Spleen (tissue), 11 donors: ENCODE measurements around the gene PCDHGB6. TPM values are rescaled to one million over a fixed set of nuclear protein-coding genes. Genes with fewer than 3 reads are reported as not detected.
"Not testable (repeated sequence)": the region's sequence is repeated elsewhere in the genome, so short reads cannot be mapped to it uniquely, and the experiment has no call there.

ENCODE experiments used
- DNase-seq: peaks from one replicate; pipeline ENCODE4 v3.0.0-alpha.2; 2020
- H3K27ac ChIP-seq, 8 donors: fragments of 200-600 bp; sonication (generic) in 7 of 8; 1 replicate in 4 of 8; 2 replicates in 4 of 8; pipeline versions ENCODE4 v1.5.0 to v1.8.0; 2016 to 2021; ENCODE audit warnings: inconsistent platforms in 4 of 8, mild to moderate bottlenecking in 4 of 8, moderate library complexity in 1 of 8
- H3K27me3 ChIP-seq, 7 donors: fragments of 200-600 bp; sonication (generic) in 6 of 7; replicated peaks in 1 of 7; 1 replicate in 4 of 7; 2 replicates in 3 of 7; pipeline versions ENCODE4 v1.5.0 to v1.8.0; 2016 to 2021; ENCODE audit warnings: inconsistent platforms in 3 of 7, mild to moderate bottlenecking in 1 of 7
- H3K36me3 ChIP-seq, 6 donors: fragments of 200-600 bp; sonication (generic) in 5 of 6; 1 replicate in 4 of 6; 2 replicates in 2 of 6; pipeline versions ENCODE4 v1.5.0 to v1.8.0; 2016 to 2021; ENCODE audit warnings: inconsistent platforms in 2 of 6
- H3K4me1 ChIP-seq, 6 donors: fragments of 200-600 bp; sonication (generic) in 5 of 6; 1 replicate in 3 of 6; 2 replicates in 3 of 6; pipeline versions ENCODE4 v1.5.0 to v1.8.0; 2016 to 2021; ENCODE audit warnings: inconsistent platforms in 3 of 6
- H3K4me3 ChIP-seq, 8 donors: fragments of 200-600 bp; sonication (generic) in 7 of 8; 1 replicate in 4 of 8; 2 replicates in 4 of 8; pipeline versions ENCODE4 v1.5.0 to v1.8.0; 2016 to 2021; ENCODE audit warnings: inconsistent platforms in 4 of 8, mild to moderate bottlenecking in 4 of 8, moderate library complexity in 2 of 8
- H3K9me3 ChIP-seq, 8 donors: fragments of 200-600 bp; sonication (generic) in 7 of 8; 1 replicate in 4 of 8; 2 replicates in 4 of 8; pipeline versions ENCODE4 v1.5.0 to v1.8.0; 2016 to 2021; ENCODE audit warnings: inconsistent platforms in 4 of 8
- POLR2A ChIP-seq, 3 donors: fragments of 450-650 bp; IDR thresholded peaks; one replicate each; pipeline ENCODE4 v1.5.1; 2017; ENCODE audit warnings: antibody characterized with exemption in 3 of 3, mild to moderate bottlenecking in 1 of 3
- POLR2AphosphoS5 ChIP-seq, 3 donors: sonication (generic); formaldehyde crosslinking; IDR thresholded peaks; one replicate each; pipeline ENCODE4 v1.5.1; 2017; ENCODE audit warnings: antibody characterized with exemption in 3 of 3
- WGBS, 5 donors: extraction: QIAGEN DNeasy Blood & Tissue Kit in 3 of 5; methylation state at CpG; one replicate each; pipeline versions ENCODE4 v1.1.5 to v1.1.7; 2013 to 2018; 5-methylcytosine and 5-hydroxymethylcytosine counted together
- intact Hi-C: fragments of 100-400 bp; cut with DNase I; formaldehyde crosslinking; loops from one replicate; pipeline ENCODE4 v1.15.0; 2023; ENCODE audit warnings: low total_unique reads
- polyA plus RNA-seq, 3 donors: library from polyadenylated mRNA; stranded (reverse); fragments of 200-250 nt; gene quantifications; one replicate each; pipeline ENCODE4 v1.2.1, GENCODE V29; 2013
- total RNA-seq, 7 donors: library from RNA; depleted of rRNA in 3 of 7; stranded (reverse); fragments of >200 nt in 3 of 7; fragmentation: NEBNext Ultra II Directional in 4 of 7; extraction: Animal tissue kit (Norgen Biotek cat#: 25700) in 4 of 7; gene quantifications; one replicate each; pipeline versions ENCODE4 v1.1.0 to v1.2.1, GENCODE V29; 2016 to 2021
- TF ChIP-seq, protein P1 (sequence below), 11 experiments: fragments of 200-600 bp in 7 of 11; fragments of 450-650 bp in 4 of 11; sonication (generic) in 4 of 11; IDR thresholded peaks in 8 of 11; conservative IDR thresholded peaks in 3 of 11; 1 replicate in 7 of 11; 2 replicates in 4 of 11; pipeline versions ENCODE4 v1.4.0 to v1.8.0; 2016 to 2021; ENCODE audit warnings: antibody characterized with exemption in 11 of 11, inconsistent platforms in 4 of 11, mild to moderate bottlenecking in 1 of 11
- donor health status: healthy with polysubstance abuse.
- donor health status: DM: no; HTN: no; CAD: no; lungs with moderate emphysema.
- donor health status: DM: no; HTN: no; CAD: no.
- donor health status: Bipolar disorder and iron deficiency.
- donor health status: healthy.
- donor health status: DM: no; HTN: no; CAD: no.
- donor health status: DM: yes; HTN: yes; CAD: no.

Gene PCDHGB6
- total and polyA plus RNA-seq, 10 donors = 0.13 to 6.8 (median 4.7) TPM

DNA sequence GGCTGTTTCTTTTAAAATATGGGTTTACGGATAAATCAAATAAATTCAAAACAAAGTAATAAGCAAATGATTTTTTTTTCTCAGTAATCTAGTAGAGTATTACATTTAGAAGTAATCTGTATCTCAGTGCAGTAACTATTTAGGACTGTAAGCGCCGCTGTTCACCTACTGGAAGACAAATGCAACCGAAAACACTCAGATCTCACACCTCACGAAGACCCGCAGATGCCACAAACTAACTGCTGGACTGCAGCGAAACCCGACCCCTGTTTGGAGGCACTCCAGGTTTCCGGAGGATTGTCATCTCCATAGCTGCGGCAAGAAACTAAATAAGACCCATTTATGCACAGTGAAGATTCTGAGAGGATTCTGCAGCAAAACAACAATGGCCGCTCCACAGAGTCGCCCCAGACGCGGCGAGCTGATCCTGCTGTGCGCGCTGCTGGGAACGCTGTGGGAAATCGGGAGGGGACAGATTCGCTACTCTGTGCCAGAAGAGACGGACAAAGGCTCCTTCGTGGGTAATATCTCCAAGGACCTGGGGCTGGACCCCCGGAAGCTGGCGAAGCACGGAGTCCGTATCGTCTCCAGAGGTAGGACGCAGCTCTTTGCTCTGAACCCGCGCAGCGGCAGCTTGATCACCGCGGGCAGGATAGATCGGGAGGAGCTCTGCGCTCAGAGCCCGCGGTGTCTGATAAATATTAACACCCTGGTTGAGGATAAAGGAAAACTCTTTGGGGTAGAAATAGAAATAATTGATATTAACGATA, 15.2 kb upstream of the PCDHGB6 start, which contains the start of gene PCDHGA8:
TSS of gene PCDHGA8 (plus strand) at position 205 of the 770 bp plus-strand sequence. CDS start at position 386, 181 bp downstream.
- WGBS, 5 donors = 29 to 36% (median 32%) methylated on average over 32 to 38 of the region's 38 CpGs
- no peaks in the 10 kb centered on the region for H3K4me1 ChIP-seq
- peaks cover 0 to 10% (median 0%) of the 10 kb centered on the region in 6 donors for H3K36me3 ChIP-seq
- DNase-seq = no peak
- peak within 1 kb of the TSS in 1 of 8 donors; percentile 6 for H3K4me3 ChIP-seq
- H3K27ac ChIP-seq = no peak within 1 kb of the TSS
- H3K27me3 ChIP-seq = peaks cover 0 to 96% (median 11%) of the 10 kb centered on the region in 7 donors
- peaks cover 0 to 96% (median 85%) of the 10 kb centered on the region in 8 donors for H3K9me3 ChIP-seq
- TF ChIP-seq POLR2AphosphoS5 (IDR thresholded peaks at IDR 0.05) = no peak
- TF ChIP-seq, protein P1, sequence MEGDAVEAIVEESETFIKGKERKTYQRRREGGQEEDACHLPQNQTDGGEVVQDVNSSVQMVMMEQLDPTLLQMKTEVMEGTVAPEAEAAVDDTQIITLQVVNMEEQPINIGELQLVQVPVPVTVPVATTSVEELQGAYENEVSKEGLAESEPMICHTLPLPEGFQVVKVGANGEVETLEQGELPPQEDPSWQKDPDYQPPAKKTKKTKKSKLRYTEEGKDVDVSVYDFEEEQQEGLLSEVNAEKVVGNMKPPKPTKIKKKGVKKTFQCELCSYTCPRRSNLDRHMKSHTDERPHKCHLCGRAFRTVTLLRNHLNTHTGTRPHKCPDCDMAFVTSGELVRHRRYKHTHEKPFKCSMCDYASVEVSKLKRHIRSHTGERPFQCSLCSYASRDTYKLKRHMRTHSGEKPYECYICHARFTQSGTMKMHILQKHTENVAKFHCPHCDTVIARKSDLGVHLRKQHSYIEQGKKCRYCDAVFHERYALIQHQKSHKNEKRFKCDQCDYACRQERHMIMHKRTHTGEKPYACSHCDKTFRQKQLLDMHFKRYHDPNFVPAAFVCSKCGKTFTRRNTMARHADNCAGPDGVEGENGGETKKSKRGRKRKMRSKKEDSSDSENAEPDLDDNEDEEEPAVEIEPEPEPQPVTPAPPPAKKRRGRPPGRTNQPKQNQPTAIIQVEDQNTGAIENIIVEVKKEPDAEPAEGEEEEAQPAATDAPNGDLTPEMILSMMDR (IDR thresholded peaks at IDR 0.05 in 8 of 11, conservative IDR thresholded peaks at IDR 0.05 in 3 of 11) = no peak
- no peak for TF ChIP-seq POLR2A (IDR thresholded peaks at IDR 0.05)
- intact Hi-C loops = no loop called here

DNA sequence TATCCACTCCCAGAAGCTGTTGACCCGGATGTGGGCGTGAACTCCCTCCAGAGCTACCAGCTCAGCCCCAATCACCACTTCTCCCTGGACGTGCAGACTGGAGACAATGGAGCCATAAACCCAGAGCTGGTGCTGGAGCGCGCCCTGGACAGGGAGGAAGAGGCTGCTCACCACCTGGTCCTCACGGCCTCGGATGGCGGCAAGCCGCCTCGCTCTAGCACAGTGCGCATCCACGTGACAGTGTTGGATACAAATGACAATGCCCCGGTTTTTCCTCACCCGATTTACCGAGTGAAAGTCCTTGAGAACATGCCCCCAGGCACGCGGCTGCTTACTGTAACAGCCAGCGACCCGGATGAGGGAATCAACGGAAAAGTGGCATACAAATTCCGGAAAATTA, 14.6 kb upstream of the PCDHGB6 start:
- no peaks in the 10 kb centered on the region for H3K4me1 ChIP-seq
- H3K27ac ChIP-seq = no peak overlapping the region
- peaks cover 0 to 96% (median 12%) of the 10 kb centered on the region in 7 donors for H3K27me3 ChIP-seq
- TF ChIP-seq POLR2AphosphoS5 (IDR thresholded peaks at IDR 0.05) = no peak
- TF ChIP-seq POLR2A (IDR thresholded peaks at IDR 0.05) = no peak
- TF ChIP-seq, protein P1 (IDR thresholded peaks at IDR 0.05 in 8 of 11, conservative IDR thresholded peaks at IDR 0.05 in 3 of 11) = no peak
- WGBS, 5 donors = 34 to 50% (median 42%) methylated on average over 20 to 21 of the region's 21 CpGs
- H3K9me3 ChIP-seq = peaks cover 0 to 96% (median 86%) of the 10 kb centered on the region in 8 donors
- H3K4me3 ChIP-seq = no peak overlapping the region
- intact Hi-C loops = no loop called here
- H3K36me3 ChIP-seq = peaks cover 0 to 10% (median 0%) of the 10 kb centered on the region in 6 donors
- DNase-seq = no peak

DNA sequence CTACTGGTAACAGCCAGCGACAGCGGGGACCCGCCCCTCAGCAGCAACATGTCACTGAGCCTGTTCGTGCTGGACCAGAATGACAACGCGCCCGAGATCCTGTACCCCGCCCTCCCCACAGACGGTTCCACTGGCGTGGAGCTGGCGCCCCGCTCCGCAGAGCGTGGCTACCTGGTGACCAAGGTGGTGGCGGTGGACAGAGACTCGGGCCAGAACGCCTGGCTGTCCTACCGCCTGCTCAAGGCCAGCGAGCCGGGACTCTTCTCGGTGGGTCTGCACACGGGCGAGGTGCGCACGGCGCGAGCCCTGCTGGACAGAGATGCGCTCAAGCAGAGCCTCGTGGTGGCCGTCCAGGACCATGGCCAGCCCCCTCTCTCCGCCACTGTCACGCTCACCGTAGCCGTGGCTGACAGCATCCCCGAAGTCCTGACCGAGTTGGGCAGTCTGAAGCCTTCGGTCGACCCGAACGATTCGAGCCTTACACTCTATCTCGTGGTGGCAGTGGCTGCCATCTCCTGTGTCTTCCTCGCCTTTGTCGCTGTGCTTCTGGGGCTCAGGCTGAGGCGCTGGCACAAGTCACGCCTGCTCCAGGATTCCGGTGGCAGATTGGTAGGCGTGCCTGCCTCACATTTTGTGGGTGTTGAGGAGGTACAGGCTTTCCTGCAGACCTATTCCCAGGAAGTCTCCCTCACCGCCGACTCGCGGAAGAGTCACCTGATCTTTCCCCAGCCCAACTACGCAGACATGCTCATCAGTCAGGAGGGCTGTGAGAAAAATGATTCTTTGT, 13.2 kb upstream of the PCDHGB6 start:
- 38 to 45% (median 41%) methylated on average over 15 to 46 of the region's 53 CpGs for WGBS, 5 donors

DNA sequence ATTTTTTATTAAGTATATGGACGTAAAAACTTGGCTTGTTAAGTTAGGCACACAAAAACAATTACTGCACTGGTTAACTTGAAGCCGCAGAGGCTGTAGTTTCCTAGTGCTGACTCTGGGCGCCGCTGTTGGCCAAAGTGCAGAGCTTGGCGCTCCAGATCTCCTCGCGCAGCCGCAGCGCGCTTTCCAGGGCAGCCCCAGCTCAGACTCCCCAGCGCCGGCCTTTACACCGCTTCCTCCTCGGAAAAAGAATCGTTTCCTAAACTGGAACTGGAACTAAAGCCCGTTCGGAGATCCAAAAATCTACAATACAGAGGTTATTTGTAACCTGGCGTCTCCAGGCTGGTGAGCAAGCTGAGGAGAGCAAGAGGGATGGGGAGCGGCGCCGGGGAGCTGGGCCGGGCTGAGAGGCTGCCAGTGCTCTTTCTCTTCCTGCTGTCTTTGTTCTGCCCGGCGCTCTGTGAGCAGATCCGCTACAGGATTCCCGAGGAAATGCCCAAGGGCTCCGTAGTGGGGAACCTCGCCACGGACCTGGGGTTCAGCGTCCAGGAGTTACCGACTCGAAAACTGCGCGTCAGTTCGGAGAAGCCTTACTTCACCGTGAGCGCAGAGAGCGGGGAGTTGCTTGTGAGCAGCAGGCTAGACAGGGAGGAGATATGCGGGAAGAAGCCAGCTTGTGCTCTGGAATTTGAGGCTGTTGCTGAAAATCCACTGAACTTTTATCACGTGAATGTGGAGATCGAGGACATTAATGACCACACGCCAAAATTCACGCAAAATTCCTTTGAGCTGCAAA, 9.9 kb upstream of the PCDHGB6 start, which contains the start of gene PCDHGB5:
TSS of gene PCDHGB5 (plus strand) at position 192 of the 796 bp plus-strand sequence. CDS start at position 373, 181 bp downstream.
- intact Hi-C loops, H3K4me1 ChIP-seq, H3K27ac ChIP-seq, DNase-seq: not testable (repeated sequence)
- WGBS, 5 donors = 7 to 16% (median 11%) methylated on average over 20 to 25 of the region's 43 CpGs
- peaks cover 0 to 11% (median 0%) of the 10 kb centered on the region in 6 donors for H3K36me3 ChIP-seq
- TF ChIP-seq, protein P1 (IDR thresholded peaks at IDR 0.05 in 8 of 11, conservative IDR thresholded peaks at IDR 0.05 in 3 of 11) = peak in 7 of 11 experiments; percentile 19 to 51 (median 45)
- H3K27me3 ChIP-seq = peaks cover 0 to 93% (median 22%) of the 10 kb centered on the region in 7 donors
- H3K4me3 ChIP-seq = peak within 1 kb of the TSS in 6 of 8 donors; percentile 9 to 62 (median 20)
- peaks cover 7 to 96% (median 81%) of the 10 kb centered on the region in 8 donors for H3K9me3 ChIP-seq

More for the DNA sequence above, 13.2 kb upstream of the PCDHGB6 start:
- H3K27ac ChIP-seq, H3K4me1 ChIP-seq, H3K4me3 ChIP-seq, DNase-seq, H3K36me3 ChIP-seq, intact Hi-C loops: not testable (repeated sequence)
- peaks cover 4 to 96% (median 85%) of the 10 kb centered on the region in 8 donors for H3K9me3 ChIP-seq
- peaks cover 0 to 96% (median 15%) of the 10 kb centered on the region in 7 donors for H3K27me3 ChIP-seq
